ENCODE data around the gene SLCO2A1.

SLCO2A1 gene

DNA sequence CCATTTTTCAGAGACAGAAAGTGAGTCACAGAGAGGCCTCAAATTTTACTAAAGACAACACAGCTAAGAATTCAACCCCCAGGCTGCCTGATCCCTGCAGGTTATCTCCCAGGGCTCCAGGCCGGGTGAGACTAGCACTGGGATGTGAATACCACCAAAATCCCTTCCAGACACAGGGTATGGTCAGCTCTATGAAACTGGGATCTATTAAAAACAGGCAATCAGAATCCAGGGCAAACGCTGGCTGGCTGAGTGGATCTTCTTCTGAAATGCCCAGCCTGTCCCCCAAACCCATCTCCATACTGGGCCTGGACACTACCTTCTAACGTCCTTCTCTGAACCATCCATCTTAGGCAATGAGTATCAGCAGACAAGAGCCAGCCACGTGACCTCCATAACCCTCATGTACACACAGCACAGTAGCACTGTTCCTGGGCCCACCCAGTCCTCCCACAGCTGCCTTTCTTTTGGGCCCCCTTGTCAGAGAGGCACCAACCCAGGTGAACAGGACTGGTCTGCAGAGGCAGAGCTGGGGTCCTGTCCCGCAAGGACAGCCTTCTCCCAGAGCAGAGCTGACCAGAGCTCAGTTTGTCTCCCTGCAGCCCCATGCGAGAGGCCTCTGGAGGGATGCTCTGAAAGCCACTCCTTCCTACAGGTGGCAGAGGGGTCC is 135.9 kb downstream of the SLCO2A1 start:
- no peak for ATAC-seq
- TF ChIP-seq ZFP30 (CRISPR knock-in tag; IDR thresholded peaks at IDR 0.05), result no peak
- no peak for TF ChIP-seq ARNTL (CRISPR knock-in tag; IDR thresholded peaks at IDR 0.05; ENCODE audit: borderline replicate concordance, low read depth)
- TF ChIP-seq, protein P1, sequence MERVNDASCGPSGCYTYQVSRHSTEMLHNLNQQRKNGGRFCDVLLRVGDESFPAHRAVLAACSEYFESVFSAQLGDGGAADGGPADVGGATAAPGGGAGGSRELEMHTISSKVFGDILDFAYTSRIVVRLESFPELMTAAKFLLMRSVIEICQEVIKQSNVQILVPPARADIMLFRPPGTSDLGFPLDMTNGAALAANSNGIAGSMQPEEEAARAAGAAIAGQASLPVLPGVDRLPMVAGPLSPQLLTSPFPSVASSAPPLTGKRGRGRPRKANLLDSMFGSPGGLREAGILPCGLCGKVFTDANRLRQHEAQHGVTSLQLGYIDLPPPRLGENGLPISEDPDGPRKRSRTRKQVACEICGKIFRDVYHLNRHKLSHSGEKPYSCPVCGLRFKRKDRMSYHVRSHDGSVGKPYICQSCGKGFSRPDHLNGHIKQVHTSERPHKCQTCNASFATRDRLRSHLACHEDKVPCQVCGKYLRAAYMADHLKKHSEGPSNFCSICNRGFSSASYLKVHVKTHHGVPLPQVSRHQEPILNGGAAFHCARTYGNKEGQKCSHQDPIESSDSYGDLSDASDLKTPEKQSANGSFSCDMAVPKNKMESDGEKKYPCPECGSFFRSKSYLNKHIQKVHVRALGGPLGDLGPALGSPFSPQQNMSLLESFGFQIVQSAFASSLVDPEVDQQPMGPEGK (CRISPR knock-in tag; IDR thresholded peaks at IDR 0.05; ENCODE audit: borderline replicate concordance), result no peak
- TF ChIP-seq, protein P2, sequence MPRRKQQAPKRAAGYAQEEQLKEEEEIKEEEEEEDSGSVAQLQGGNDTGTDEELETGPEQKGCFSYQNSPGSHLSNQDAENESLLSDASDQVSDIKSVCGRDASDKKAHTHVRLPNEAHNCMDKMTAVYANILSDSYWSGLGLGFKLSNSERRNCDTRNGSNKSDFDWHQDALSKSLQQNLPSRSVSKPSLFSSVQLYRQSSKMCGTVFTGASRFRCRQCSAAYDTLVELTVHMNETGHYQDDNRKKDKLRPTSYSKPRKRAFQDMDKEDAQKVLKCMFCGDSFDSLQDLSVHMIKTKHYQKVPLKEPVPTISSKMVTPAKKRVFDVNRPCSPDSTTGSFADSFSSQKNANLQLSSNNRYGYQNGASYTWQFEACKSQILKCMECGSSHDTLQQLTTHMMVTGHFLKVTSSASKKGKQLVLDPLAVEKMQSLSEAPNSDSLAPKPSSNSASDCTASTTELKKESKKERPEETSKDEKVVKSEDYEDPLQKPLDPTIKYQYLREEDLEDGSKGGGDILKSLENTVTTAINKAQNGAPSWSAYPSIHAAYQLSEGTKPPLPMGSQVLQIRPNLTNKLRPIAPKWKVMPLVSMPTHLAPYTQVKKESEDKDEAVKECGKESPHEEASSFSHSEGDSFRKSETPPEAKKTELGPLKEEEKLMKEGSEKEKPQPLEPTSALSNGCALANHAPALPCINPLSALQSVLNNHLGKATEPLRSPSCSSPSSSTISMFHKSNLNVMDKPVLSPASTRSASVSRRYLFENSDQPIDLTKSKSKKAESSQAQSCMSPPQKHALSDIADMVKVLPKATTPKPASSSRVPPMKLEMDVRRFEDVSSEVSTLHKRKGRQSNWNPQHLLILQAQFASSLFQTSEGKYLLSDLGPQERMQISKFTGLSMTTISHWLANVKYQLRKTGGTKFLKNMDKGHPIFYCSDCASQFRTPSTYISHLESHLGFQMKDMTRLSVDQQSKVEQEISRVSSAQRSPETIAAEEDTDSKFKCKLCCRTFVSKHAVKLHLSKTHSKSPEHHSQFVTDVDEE (CRISPR knock-in tag; IDR thresholded peaks at IDR 0.05), result no peak
- no peak for TF ChIP-seq ESRRG (CRISPR knock-in tag; IDR thresholded peaks at IDR 0.05)
- no peak for TF ChIP-seq OSR1 (CRISPR knock-in tag; IDR thresholded peaks at IDR 0.05)
- TF ChIP-seq SNAI2 (CRISPR knock-in tag; IDR thresholded peaks at IDR 0.05), result no peak
- TF ChIP-seq BACH2 (CRISPR knock-in tag; IDR thresholded peaks at IDR 0.05; ENCODE audit: borderline replicate concordance), result no peak
- TF ChIP-seq ZNF565 (CRISPR knock-in tag; conservative IDR thresholded peaks at IDR 0.05; ENCODE audit: low read depth), result no peak
- TF ChIP-seq ZFP3 (CRISPR knock-in tag; IDR thresholded peaks at IDR 0.05), result no peak
- no peak for TF ChIP-seq PPARA (CRISPR knock-in tag; IDR thresholded peaks at IDR 0.05; ENCODE audit: borderline replicate concordance)
- TF ChIP-seq RARB (CRISPR knock-in tag; IDR thresholded peaks at IDR 0.05), result no peak
- no peak for TF ChIP-seq ZNF70 (CRISPR knock-in tag; IDR thresholded peaks at IDR 0.05)
- no peak for TF ChIP-seq ZC3H10 (CRISPR knock-in tag; IDR thresholded peaks at IDR 0.05)
- TF ChIP-seq ZNF8 (CRISPR knock-in tag; IDR thresholded peaks at IDR 0.05), result no peak

GRCh38 chr3:133892541-133893231 is 137.0 kb downstream of the SLCO2A1 start:
- TF ChIP-seq CSDC2 (CRISPR knock-in tag; IDR thresholded peaks at IDR 0.05) (no peak), CSRNP3 (CRISPR knock-in tag; IDR thresholded peaks at IDR 0.05) (no peak), ZNF8 (CRISPR knock-in tag; IDR thresholded peaks at IDR 0.05) (no peak), ZC3H10 (CRISPR knock-in tag; IDR thresholded peaks at IDR 0.05) (no peak), ZNF565 (CRISPR knock-in tag; conservative IDR thresholded peaks at IDR 0.05; ENCODE audit: low read depth) (no peak), POU6F1 (CRISPR knock-in tag; IDR thresholded peaks at IDR 0.05; ENCODE audit: borderline replicate concordance, low read depth) (no peak), ESRRG (CRISPR knock-in tag; IDR thresholded peaks at IDR 0.05) (no peak), ZNF70 (CRISPR knock-in tag; IDR thresholded peaks at IDR 0.05) (no peak), RARB (CRISPR knock-in tag; IDR thresholded peaks at IDR 0.05) (no peak), ZFP3 (CRISPR knock-in tag; IDR thresholded peaks at IDR 0.05) (no peak), PPARA (CRISPR knock-in tag; IDR thresholded peaks at IDR 0.05; ENCODE audit: borderline replicate concordance) (no peak), ISL1 (CRISPR knock-in tag; IDR thresholded peaks at IDR 0.05) (no peak), GLIS3 (CRISPR knock-in tag; IDR thresholded peaks at IDR 0.05) (no peak), TCF4 (CRISPR knock-in tag; IDR thresholded peaks at IDR 0.05; ENCODE audit: borderline replicate concordance) (no peak), ARNTL (CRISPR knock-in tag; IDR thresholded peaks at IDR 0.05; ENCODE audit: borderline replicate concordance, low read depth) (no peak), SNAI2 (CRISPR knock-in tag; IDR thresholded peaks at IDR 0.05) (no peak)
- TF ChIP-seq, protein P2 (CRISPR knock-in tag; IDR thresholded peaks at IDR 0.05), result no peak
- TF ChIP-seq, protein P3, sequence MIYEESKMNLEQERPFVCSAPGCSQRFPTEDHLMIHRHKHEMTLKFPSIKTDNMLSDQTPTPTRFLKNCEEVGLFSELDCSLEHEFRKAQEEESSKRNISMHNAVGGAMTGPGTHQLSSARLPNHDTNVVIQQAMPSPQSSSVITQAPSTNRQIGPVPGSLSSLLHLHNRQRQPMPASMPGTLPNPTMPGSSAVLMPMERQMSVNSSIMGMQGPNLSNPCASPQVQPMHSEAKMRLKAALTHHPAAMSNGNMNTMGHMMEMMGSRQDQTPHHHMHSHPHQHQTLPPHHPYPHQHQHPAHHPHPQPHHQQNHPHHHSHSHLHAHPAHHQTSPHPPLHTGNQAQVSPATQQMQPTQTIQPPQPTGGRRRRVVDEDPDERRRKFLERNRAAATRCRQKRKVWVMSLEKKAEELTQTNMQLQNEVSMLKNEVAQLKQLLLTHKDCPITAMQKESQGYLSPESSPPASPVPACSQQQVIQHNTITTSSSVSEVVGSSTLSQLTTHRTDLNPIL (CRISPR knock-in tag; IDR thresholded peaks at IDR 0.05; ENCODE audit: low read depth), result no peak
- TF ChIP-seq, protein P1 (CRISPR knock-in tag; IDR thresholded peaks at IDR 0.05; ENCODE audit: borderline replicate concordance), result no peak
- ATAC-seq, result no peak
